ENCODE results near the gene KCNK4.

KCNK4 gene

GRCh38 chr11:64288353-64288750, 2.8 kb upstream of the KCNK4 start:
- TF ChIP-seq, protein P1, sequence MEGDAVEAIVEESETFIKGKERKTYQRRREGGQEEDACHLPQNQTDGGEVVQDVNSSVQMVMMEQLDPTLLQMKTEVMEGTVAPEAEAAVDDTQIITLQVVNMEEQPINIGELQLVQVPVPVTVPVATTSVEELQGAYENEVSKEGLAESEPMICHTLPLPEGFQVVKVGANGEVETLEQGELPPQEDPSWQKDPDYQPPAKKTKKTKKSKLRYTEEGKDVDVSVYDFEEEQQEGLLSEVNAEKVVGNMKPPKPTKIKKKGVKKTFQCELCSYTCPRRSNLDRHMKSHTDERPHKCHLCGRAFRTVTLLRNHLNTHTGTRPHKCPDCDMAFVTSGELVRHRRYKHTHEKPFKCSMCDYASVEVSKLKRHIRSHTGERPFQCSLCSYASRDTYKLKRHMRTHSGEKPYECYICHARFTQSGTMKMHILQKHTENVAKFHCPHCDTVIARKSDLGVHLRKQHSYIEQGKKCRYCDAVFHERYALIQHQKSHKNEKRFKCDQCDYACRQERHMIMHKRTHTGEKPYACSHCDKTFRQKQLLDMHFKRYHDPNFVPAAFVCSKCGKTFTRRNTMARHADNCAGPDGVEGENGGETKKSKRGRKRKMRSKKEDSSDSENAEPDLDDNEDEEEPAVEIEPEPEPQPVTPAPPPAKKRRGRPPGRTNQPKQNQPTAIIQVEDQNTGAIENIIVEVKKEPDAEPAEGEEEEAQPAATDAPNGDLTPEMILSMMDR (conservative IDR thresholded peaks at IDR 0.05; ENCODE audit: low read length) = no peak
- no peak overlapping the region for H3K4me3 ChIP-seq (ENCODE audit: low read length)
- no peak for DNase-seq (ENCODE audit: low read depth)

DNA sequence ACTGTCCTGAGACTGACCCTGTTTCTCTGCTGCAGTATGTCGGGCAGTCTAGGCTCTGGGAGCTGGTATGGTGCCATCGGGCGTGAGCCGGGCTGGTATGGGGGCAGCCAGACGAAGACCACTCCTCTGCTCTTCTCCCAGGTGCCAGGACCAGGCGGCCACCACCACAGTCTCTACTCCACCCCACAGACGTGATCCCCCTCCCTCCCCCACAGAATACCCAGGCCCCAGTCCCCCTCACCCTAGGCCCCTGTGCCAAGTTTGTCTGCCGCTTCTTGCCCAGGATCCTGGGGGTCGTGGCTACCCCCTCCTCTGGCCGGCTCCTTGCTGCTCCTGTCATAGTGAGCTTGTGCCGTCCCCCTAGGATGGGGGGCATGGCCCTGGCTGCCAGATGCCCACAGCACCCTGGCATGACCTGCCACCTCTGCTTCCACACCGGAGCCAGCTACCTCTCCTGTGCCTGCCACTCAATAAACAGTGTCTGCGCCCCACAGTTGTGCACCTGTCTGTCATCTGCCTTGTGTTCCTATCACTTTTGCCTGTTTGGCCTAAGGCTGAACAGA, 2.0 kb upstream of the KCNK4 start:
- DNase-seq (ENCODE audit: low read depth) = no peak
- no peak overlapping the region for H3K4me3 ChIP-seq (ENCODE audit: low read length)
- TF ChIP-seq, protein P1 (conservative IDR thresholded peaks at IDR 0.05; ENCODE audit: low read length) = no peak

GRCh38 chr11:64290352-64291261, 495 bp upstream of the KCNK4 start:
- no peak for DNase-seq (ENCODE audit: low read depth)
- TF ChIP-seq, protein P1 (conservative IDR thresholded peaks at IDR 0.05; ENCODE audit: low read length) = no peak
- no peak overlapping the region for H3K4me3 ChIP-seq (ENCODE audit: low read length)

DNA sequence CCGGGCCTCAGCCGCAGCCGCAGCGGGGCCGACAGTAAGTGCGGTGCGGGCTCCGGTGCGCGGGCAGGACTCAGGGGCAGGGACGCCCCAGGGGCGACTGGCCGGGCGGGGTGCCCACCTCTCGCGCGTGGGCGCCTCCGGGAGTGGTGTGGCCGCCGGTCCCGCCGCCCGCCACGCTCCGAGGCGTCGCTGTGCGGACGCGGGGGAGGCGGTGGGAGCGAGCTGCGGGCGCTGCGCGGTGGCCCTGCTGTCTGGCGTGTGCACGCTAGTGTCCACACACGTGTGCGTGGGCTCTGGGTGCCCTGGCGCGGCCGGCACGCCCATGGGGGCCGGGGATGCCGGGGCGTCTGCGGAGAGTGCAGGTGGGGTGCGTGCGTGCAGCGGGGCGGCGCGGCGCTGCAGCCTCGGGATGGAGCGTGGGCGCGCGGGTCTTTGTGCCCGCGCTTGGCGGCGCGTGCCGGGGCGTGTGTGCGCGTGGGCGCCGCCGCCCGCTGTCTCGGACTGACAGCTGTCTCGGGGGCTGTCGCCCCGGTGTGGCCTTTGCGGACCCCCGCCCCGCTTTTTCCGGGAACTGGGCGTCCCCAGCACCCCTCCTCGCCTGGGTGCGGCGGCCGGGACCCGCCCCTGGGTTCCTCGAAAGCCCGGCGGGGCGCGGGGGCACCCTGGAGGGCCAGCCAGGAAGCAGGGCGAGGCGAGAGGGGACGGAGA, 804 bp downstream of the KCNK4 start:
- DNase-seq (ENCODE audit: low read depth) = no peak
- TF ChIP-seq, protein P1 (conservative IDR thresholded peaks at IDR 0.05; ENCODE audit: low read length) = no peak
- peak overlapping the region; percentile 15 for H3K4me3 ChIP-seq (ENCODE audit: low read length)

GRCh38 chr11:64292460-64293254, 1.6 kb downstream of the KCNK4 start:
- TF ChIP-seq, protein P1 (conservative IDR thresholded peaks at IDR 0.05; ENCODE audit: low read length) = no peak
- DNase-seq (ENCODE audit: low read depth) = no peak
- peak overlapping the region; percentile 15 for H3K4me3 ChIP-seq (ENCODE audit: low read length)

DNA sequence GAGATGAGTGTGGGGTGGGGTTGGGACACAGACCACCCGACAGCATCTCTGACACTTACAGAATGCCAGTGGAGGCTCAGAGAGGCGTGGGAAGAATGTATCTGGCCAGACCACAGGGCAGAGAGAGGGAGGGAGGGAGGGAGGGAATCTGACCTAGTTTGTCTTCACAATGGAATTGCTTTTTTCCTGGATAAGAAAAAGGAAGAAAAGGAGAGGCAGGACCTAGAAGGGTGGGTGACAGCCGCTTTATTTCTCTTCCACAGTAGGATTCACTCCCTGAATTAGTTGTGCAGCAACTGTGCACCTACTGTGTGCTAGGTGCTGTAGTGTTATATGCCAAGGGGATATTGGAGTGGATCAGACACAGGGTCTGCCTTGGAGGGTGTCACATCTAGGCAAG, 3.7 kb downstream of the KCNK4 start:
- TF ChIP-seq, protein P1 (conservative IDR thresholded peaks at IDR 0.05; ENCODE audit: low read length) = no peak
- DNase-seq (ENCODE audit: low read depth) = peak; percentile 67

More for the DNA sequence above, 3.7 kb downstream of the KCNK4 start:
- H3K4me3 ChIP-seq (ENCODE audit: low read length) = no peak overlapping the region
